ENCODE measurements around the gene RIC3. TPM values are rescaled to one million over a fixed set of nuclear protein-coding genes. Genes with fewer than 3 reads are reported as not detected.
A peak's percentile ranks its signal among the peaks of the same experiment; 100 is the strongest.

The RIC3 gene
- 5.3 TPM for total RNA-seq

DNA sequence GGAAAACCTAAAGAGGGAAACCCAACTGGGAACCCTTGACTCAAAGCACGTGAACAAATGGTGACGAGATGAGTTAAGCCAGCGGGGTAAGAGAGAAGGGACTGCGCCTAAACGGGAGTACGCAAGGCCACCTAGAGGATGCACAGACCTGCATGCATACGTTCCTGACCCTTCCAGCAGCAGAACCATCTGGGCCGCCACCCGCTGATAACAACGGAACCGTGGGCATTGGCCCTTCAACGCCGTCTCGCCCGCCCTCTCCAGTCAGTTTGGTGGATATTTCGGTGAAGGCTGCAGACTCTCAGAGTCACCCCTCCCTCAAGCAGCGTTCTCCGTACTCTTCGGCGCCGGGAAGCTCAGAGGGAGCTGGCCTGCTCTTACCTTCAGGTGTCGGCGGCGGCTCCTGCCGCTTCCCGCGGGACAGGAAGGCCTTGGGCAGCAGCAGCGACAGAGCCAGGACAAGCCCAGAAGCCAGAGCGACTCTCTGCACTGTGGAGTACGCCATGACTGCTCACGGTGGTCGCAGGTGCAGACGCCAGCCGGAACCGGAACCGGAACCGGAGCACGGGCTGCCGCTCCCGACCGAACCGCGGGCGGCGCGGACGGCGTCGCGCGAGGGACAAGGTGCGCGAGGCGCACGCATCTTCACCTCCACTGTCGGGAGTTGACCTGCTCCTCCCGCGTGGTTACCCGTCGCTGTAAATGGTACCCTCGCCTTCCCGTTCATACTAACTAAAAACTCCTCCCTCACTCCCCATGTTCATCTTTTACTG is at the start of gene RIC3:
TSS of gene RIC3 (minus strand) at position 541 of the 773 bp plus-strand sequence. CDS start at position 505, 36 bp downstream.
- Histone ChIP-seq H3K4me3 (peak within 1 kb of the TSS; percentile 68 to 82), H3K27me3 (no peaks in the 10 kb centered on the region), H3K36me3 (no peaks in the 10 kb centered on the region), H3K4me1 (no peaks in the 10 kb centered on the region), H3K27ac (peak within 1 kb of the TSS in 1 of 2 donors; percentile 33), H3K9me3 (no peaks in the 10 kb centered on the region)
- intact Hi-C loops (cut with DNase I), result no loop called here
- DNase-seq (ENCODE audit: low spot score in 2 of 2), result no peak
- no peak for TF ChIP-seq CTCF (IDR thresholded peaks at IDR 0.05)

DNA sequence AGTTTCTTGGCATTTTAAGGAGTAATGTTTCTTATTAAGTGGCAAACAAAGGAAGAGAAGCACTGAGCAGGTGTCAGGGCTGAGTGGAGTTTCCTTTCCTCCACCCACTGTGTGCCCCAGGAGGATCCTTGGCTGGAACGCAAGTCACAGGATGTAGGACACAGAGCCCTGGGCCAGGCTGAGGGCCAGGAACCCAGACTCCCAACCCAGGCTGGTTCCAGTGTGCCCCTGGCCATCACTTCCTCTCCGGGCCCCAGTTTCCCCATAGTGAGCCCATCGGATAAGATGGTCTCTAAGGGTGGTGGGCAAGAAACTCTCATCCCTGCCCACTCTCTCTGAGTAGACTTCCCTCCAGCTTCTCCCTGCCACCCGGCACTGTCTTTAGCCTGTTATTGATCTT is 49.6 kb upstream of the RIC3 start:
- H3K9me3 ChIP-seq, result no peaks in the 10 kb centered on the region
- TF ChIP-seq CTCF (IDR thresholded peaks at IDR 0.05), result no peak
- no peak overlapping the region for H3K4me3 ChIP-seq
- intact Hi-C loops (cut with DNase I), result no loop called here
- H3K36me3 ChIP-seq, result no peaks in the 10 kb centered on the region
- H3K4me1 ChIP-seq, result no peaks in the 10 kb centered on the region
- H3K27ac ChIP-seq, result no peak overlapping the region
- H3K27me3 ChIP-seq, result no peaks in the 10 kb centered on the region
- DNase-seq (ENCODE audit: low spot score in 2 of 2), result no peak

DNA sequence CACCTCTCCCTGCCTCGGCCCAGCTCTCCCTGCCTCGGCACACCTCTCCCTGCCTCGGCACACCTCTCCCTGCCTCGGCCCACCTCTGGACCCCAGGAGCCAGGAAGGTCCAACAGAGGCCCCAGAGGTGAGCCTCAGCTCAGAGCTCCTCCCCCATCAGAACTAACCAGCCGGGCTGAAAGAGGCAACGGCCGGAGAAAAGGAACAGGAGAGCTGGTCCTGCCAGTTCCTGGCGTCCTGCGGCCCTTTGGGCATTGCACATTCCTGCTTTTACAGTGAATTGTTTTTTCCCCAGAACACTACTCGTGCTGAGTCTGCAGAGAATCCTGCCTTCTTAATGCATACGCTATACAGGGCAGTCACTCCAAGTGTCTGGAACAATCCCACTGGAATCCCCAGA is 49.1 kb upstream of the RIC3 start:
- DNase-seq (ENCODE audit: low spot score in 2 of 2), result no peak
- Histone ChIP-seq H3K9me3 (no peaks in the 10 kb centered on the region), H3K4me1 (no peaks in the 10 kb centered on the region), H3K27ac (no peak overlapping the region), H3K4me3 (no peak overlapping the region), H3K36me3 (no peaks in the 10 kb centered on the region), H3K27me3 (no peaks in the 10 kb centered on the region)
- TF ChIP-seq CTCF (IDR thresholded peaks at IDR 0.05), result no peak
- intact Hi-C loops (cut with DNase I), result no loop called here

DNA sequence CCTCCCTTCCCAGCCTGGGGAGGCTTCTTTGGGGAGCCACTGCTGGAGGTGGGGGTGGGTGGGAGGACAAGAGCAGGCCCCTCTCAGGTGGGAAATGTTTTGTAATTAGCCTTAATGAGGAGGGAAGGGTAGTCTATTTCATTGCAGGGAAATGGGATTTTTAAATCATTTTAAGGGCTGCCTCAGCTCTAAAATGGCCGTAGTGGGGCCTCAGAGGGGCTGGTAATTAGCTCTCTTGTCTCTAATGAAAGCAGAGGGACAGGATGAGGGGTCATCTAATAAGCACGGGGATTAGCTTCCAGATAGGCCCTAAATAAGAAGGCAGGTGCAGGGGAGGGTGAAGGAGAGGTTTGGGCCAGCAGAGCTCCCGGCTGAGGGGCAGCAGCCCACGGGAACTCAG is 48.3 kb upstream of the RIC3 start:
- DNase-seq (ENCODE audit: low spot score in 2 of 2), result no peak
- intact Hi-C loops (cut with DNase I), result no loop called here
- H3K9me3 ChIP-seq, result no peaks in the 10 kb centered on the region
- no peak overlapping the region for H3K27ac ChIP-seq
- TF ChIP-seq CTCF (IDR thresholded peaks at IDR 0.05), result no peak
- no peaks in the 10 kb centered on the region for H3K36me3 ChIP-seq
- no peak overlapping the region for H3K4me3 ChIP-seq
- no peaks in the 10 kb centered on the region for H3K4me1 ChIP-seq
- no peaks in the 10 kb centered on the region for H3K27me3 ChIP-seq

DNA sequence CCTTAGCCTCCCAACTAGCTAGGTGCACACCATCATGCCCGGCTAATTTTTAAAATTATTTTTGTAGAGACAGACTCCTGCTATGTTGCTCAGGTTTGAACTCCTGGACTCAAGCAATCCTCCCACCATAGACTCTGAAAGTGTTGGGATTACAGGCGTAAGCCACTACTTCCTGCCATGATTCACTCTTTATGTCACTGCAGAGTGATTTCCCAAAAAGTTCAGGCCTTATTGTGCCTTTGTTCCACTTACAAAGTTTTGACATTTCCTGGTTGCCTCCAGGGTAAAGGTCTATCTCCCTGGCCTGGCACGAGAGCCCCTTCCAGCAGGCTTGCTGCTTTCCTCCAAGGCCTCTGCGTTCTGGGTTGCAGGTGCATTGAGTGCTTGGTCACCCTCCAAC is 44.6 kb upstream of the RIC3 start:
- no peaks in the 10 kb centered on the region for H3K27me3 ChIP-seq
- no peak overlapping the region for H3K4me3 ChIP-seq
- H3K4me1 ChIP-seq, result no peaks in the 10 kb centered on the region
- H3K27ac ChIP-seq, result no peak overlapping the region
- intact Hi-C loops (cut with DNase I), result no loop called here
- no peak for DNase-seq (ENCODE audit: low spot score in 2 of 2)
- TF ChIP-seq CTCF (IDR thresholded peaks at IDR 0.05), result no peak
- no peaks in the 10 kb centered on the region for H3K36me3 ChIP-seq
- H3K9me3 ChIP-seq, result no peaks in the 10 kb centered on the region
